ENCODE data around the gene RPS19.

Gene RPS19

GRCh38 chr19:41859618-41860418 lies at the start of gene RPS19:
RPS19 (plus strand) TSS chr19:41860255; CDS start chr19:41860775, 520 bp downstream.
- DNase-seq: peak; percentile 100

GRCh38 chr19:41810301-41810700 lies 49.8 kb upstream of the RPS19 start:
- no peak for DNase-seq

DNA sequence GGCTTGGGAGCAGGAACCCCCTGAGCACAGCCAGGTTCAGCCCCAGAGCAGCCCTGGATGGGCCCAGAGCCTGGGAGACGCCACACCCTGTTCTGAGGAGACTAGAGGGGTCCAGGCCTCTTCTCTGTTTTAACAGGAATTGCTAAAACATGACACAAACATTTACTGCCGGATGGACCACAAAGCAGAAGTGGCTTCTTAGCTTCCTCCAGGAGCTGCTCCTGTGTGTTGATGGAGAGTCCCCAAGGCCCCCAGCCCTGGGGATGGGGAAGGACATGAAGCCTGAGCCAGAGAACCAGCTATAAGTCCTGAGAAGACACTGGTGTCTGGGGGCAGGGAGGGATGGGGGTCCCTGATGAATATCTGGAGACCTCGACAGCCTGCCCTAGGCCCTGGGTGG lies 49.0 kb upstream of the RPS19 start:
- no peak for DNase-seq

DNA sequence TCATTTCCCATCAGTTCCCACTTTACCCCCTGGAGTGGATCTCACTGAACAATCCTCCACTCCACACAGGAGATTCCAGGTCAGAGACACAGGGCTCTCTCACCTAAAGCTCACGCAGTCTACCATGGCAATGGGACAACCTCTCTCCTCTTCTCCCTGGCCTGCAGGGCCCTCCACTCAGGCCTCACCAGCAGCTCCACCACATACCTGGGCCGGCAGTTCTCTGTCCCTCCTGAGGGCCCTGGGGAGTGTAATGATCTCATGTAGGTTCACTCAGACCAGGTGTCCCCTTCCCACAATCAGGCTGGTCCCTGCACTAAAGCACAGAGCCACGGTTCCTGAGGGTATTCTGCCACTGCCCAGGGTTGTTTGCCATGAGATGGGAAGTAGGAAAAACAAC lies 48.1 kb upstream of the RPS19 start:
- no peak for DNase-seq

DNA sequence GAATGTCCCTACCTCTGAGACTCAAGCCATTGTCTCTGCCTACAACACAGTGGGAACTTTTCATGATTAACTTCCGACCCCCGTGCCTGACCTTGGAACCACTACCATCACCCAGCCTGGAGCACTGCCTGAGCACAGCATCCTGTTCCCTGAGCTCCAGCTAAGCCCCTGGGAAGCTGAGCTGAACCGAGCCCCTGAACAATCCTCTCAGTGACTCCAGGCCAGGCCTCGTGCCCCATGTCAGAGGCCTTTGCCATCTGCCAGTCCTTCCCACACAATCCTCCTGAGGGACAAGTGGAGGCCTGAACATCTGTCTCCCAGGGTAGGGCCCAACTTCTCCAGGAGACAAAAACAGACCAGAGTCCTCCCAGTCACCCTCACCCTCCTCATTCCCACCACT lies 46.1 kb upstream of the RPS19 start:
- peak; percentile 34 for DNase-seq

GRCh38 chr19:41815301-41815700 lies 44.8 kb upstream of the RPS19 start:
- no peak for DNase-seq

GRCh38 chr19:41816761-41817160 lies 43.3 kb upstream of the RPS19 start:
- no peak for DNase-seq

- DNase-seq: peak; percentile 79
These were observed 38.9 kb upstream of the RPS19 start for GRCh38 chr19:41821003-41821735.

GRCh38 chr19:41837981-41838708 lies 21.9 kb upstream of the RPS19 start:
- no peak for DNase-seq

GRCh38 chr19:41839211-41839610 lies 20.8 kb upstream of the RPS19 start:
- no peak for DNase-seq

GRCh38 chr19:41843371-41843770 lies 16.7 kb upstream of the RPS19 start:
- no peak for DNase-seq

GRCh38 chr19:41844601-41845000 lies 15.5 kb upstream of the RPS19 start, which contains the start of gene LYPD4:
LYPD4 (minus strand) TSS chr19:41844683; CDS start chr19:41839285, 5,398 bp downstream.
- peak; percentile 42 for DNase-seq

DNA sequence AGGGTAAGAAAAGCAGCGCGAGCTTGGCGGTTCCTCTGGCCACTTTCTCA lies 15.2 kb upstream of the RPS19 start, which contains the start of gene DMRTC2:
Gene DMRTC2 (plus strand): TSS at position 42 of the 50 bp plus-strand sequence. CDS start 2,387 bp downstream, outside the sequence.
- DNase-seq: no peak

DNA sequence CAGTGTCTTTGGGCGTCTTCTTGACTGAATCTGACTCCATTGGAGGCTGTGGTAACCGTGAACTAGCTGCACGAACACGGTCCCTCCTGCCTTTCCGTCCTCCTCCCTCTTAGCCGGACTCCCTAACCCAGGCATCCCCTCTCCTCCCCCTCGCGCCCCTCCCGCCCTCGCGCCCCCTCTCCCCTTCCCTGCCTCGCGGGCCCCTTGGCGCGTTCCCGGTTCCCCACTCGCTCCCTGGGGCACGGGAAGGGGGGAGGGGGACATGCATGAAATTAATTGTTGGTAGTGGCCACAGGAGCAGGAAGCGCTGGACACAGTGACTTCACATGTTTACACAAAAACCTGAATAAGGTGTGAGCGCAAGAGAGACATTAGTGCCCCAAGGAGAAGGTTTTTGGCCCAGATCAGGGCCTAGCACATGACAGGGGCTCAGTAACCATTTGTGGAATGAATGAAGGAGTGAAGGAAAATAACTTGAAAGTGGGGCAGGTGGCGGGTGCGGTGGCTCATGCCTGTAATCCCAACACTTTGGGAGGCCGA lies 14.9 kb upstream of the RPS19 start:
- no peak for DNase-seq

- DNase-seq: no peak
These were observed 12.5 kb upstream of the RPS19 start for GRCh38 chr19:41847351-41848105.

- no peak for DNase-seq
These were observed 11.4 kb upstream of the RPS19 start for GRCh38 chr19:41848666-41849065.

- DNase-seq: no peak
These were observed 11.0 kb upstream of the RPS19 start for GRCh38 chr19:41849067-41849466.

- DNase-seq: no peak
These were observed 9.7 kb upstream of the RPS19 start for GRCh38 chr19:41850381-41850780.

GRCh38 chr19:41851456-41851855 lies 8.6 kb upstream of the RPS19 start:
- no peak for DNase-seq

DNA sequence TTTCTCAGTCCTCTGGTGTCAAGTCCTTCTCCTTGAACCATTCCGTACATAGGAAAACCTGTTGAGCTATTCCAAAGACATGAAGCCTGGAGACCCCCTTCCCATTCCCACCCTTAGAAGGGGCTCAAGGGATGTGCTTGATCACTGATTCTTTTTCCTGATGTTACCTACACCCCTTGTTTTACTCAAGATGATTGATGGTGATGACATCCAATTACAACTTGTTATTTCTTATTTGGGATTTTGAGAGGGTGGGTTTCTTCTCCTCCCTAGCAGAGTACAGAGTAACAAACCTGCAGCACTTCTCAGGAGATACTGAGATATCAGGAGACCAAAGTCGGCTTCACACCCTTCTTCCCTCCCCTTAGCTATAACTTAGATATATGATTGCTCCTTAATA lies 6.7 kb upstream of the RPS19 start:
- no peak for DNase-seq

DNA sequence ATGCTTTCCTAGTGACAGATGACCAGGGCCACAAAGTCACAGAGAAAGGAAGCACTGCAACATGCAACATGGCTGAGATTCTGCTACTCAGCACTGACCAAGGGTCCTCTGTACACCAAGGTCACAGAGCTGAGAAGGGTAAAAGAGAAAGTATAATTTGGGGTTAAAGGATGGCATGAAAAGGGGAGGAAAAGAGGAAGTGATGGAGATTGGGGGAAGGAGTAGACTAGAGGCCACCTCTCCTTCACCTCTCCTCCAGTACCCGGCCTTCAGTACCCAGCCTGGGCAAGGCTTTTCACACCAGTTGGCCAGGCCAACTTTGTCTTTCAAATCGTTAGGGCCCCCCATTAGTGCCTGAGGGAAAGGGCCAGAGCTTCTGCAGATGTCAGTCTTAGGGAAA lies 6.3 kb upstream of the RPS19 start:
- no peak for DNase-seq

DNA sequence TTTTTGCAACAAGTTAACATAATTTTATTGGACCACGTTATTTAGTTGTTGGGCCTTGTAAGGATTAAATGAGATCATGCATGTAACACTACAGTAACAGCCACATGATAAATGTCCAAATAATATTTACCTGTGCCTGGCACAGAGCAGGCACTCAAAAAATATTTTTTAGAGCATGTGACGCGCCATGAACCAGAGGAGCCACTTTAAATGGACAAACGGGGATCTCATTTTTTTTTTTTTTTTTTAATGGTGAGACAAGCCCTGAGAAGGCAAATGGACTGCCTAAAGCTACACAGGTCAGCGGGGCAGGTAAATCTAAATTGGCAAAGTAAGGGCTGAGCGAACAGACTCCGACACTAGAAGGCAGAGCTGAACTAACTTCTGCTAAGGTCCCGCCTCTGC lies 840 bp upstream of the RPS19 start:
- DNase-seq: no peak

All from NCI-H82 (cell line).